ENCODE measurements around the gene KCNS3.

Gene KCNS3

DNA sequence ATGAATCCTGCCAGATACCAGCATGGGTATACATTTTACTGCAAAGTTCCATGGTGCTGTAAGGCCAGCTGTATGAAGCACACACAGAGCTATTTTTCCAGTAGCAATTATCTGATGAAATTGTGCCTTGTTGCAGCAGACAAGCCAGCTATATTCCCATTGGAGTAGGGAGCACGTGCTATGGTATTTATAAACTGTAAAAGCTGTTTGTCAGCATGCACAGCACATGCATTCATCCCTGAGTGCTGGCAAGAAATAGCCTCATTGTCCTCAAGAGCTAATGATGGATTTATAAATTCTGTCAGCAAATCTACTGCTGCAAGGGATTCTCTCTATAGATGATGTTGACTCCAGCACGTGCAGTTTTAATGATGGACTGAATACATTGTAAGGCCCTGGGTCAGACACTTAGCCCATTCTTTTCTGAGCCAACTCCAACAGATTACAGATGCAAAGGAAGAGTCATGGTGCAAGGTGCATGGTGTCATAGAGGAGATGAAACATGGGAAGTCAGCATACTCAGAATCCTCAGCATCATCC lies 61.7 kb downstream of the KCNS3 start:
- H3K27me3 ChIP-seq = peaks cover 3% of the 10 kb centered on the region; the same call in 1 of the 2 replicates

DNA sequence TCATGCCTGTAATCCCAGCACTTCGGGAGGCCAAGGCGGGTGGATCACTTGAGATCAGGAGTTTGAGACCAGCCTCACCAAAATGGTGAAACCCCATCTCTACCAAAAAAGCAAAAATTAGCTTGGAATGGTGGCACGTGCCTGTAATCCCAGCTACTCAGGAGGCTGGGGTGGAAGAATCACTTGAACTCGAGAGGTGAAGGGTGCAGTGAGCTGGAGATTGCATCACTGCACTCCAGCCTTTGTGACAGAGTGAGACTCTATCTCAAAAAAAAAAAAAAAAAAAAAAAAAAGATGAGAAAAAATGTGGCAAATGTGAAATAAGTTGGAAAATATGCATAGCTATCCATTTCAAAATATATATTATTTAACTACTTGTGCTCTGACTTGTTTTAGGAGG lies 65.0 kb downstream of the KCNS3 start:
- Histone ChIP-seq H3K36me3 (no peaks in the 10 kb centered on the region), H3K27me3 (peaks cover 7% of the 10 kb centered on the region), H3K4me3 (ENCODE audit: low read depth, low read length) (no peak overlapping the region), H3K9me3 (no peaks in the 10 kb centered on the region), H3K4me1 (no peaks in the 10 kb centered on the region)
- TF ChIP-seq, protein P1, sequence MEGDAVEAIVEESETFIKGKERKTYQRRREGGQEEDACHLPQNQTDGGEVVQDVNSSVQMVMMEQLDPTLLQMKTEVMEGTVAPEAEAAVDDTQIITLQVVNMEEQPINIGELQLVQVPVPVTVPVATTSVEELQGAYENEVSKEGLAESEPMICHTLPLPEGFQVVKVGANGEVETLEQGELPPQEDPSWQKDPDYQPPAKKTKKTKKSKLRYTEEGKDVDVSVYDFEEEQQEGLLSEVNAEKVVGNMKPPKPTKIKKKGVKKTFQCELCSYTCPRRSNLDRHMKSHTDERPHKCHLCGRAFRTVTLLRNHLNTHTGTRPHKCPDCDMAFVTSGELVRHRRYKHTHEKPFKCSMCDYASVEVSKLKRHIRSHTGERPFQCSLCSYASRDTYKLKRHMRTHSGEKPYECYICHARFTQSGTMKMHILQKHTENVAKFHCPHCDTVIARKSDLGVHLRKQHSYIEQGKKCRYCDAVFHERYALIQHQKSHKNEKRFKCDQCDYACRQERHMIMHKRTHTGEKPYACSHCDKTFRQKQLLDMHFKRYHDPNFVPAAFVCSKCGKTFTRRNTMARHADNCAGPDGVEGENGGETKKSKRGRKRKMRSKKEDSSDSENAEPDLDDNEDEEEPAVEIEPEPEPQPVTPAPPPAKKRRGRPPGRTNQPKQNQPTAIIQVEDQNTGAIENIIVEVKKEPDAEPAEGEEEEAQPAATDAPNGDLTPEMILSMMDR (IDR thresholded peaks at IDR 0.05; ENCODE audit: low read depth, low read length) = no peak
- no peak for DNase-seq

More for the DNA sequence above, 61.7 kb downstream of the KCNS3 start:
- no peaks in the 10 kb centered on the region for H3K4me1 ChIP-seq
- no peak for DNase-seq
- no peaks in the 10 kb centered on the region for H3K36me3 ChIP-seq
- no peaks in the 10 kb centered on the region for H3K9me3 ChIP-seq
- H3K4me3 ChIP-seq (ENCODE audit: low read depth, low read length) = no peak overlapping the region
- TF ChIP-seq, protein P1 (IDR thresholded peaks at IDR 0.05; ENCODE audit: low read depth, low read length) = no peak

DNA sequence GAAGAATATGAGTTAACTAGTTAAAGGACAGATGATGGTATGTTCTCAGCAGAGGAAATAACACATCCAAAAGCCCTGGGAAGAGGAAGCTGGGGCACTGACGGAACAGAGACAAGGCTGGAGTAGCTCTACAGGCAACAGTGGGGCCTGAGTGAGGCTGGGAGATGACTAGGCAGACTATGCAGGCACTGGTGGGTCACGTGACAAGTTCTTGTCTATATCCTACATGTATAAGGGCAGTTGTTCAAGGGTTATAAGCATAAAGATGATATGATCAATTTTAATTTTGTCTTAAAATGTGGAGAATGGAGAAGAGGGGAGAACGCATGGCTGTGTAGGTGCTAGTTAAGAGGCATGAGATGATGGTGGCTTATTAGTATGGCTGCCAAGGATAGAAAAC lies 68.6 kb downstream of the KCNS3 start:
- no peaks in the 10 kb centered on the region for H3K36me3 ChIP-seq
- TF ChIP-seq, protein P1 (IDR thresholded peaks at IDR 0.05; ENCODE audit: low read depth, low read length) = no peak
- peaks cover 7% of the 10 kb centered on the region for H3K27me3 ChIP-seq

DNA sequence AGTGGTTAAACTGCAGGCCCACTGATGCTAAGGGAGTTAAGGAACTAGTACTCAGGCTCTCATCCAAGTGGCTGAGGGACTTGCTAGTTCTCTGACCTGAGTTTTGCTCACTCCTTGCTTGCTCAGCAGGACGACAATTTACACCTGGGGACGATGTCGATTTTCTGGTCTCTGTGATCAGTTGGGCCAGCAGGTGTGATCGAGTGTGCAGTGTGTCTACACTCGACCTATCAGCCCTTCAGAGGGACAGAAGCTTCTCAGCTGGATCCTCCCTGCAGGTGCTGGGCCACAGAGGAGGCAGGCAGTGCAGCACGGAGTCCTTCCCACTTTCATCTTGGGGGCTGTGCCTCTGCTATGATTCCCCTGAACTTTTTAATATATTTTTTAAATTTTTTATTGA lies 71.5 kb downstream of the KCNS3 start:
- TF ChIP-seq, protein P1 (IDR thresholded peaks at IDR 0.05; ENCODE audit: low read depth, low read length) = no peak
- no peaks in the 10 kb centered on the region for H3K36me3 ChIP-seq
- H3K27me3 ChIP-seq = peaks cover 5% of the 10 kb centered on the region
- no peaks in the 10 kb centered on the region for H3K4me1 ChIP-seq
- H3K9me3 ChIP-seq = no peaks in the 10 kb centered on the region
- DNase-seq = no peak
- no peak overlapping the region for H3K4me3 ChIP-seq (ENCODE audit: low read depth, low read length)

More for the DNA sequence above, 68.6 kb downstream of the KCNS3 start:
- no peak overlapping the region for H3K4me3 ChIP-seq (ENCODE audit: low read depth, low read length)
- DNase-seq = no peak
- no peaks in the 10 kb centered on the region for H3K9me3 ChIP-seq
- no peaks in the 10 kb centered on the region for H3K4me1 ChIP-seq

DNA sequence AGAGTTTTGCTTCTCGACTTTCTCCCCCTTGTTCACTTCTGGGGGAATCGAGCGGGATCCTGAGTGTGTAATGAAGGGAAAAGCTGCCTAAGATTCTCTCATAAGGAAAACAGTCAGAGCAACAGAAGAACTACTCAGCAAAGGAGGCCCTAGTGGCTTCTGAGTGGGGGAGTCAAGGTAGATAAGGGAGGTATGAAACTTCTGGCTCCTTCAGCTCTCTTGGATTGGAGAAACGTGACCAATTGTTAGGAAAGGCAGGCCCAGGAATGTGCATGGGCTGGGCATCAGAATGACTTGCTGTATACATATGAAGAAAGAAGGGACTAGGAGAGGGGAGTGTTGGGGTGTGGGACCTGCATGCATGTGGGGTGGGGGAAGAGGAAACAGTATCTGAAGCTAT lies 73.1 kb downstream of the KCNS3 start:
- Histone ChIP-seq H3K4me1 (no peaks in the 10 kb centered on the region), H3K27me3 (peaks cover 4% of the 10 kb centered on the region), H3K9me3 (no peaks in the 10 kb centered on the region), H3K36me3 (no peaks in the 10 kb centered on the region), H3K4me3 (ENCODE audit: low read depth, low read length) (no peak overlapping the region)
- DNase-seq = no peak
- TF ChIP-seq, protein P1 (IDR thresholded peaks at IDR 0.05; ENCODE audit: low read depth, low read length) = no peak

DNA sequence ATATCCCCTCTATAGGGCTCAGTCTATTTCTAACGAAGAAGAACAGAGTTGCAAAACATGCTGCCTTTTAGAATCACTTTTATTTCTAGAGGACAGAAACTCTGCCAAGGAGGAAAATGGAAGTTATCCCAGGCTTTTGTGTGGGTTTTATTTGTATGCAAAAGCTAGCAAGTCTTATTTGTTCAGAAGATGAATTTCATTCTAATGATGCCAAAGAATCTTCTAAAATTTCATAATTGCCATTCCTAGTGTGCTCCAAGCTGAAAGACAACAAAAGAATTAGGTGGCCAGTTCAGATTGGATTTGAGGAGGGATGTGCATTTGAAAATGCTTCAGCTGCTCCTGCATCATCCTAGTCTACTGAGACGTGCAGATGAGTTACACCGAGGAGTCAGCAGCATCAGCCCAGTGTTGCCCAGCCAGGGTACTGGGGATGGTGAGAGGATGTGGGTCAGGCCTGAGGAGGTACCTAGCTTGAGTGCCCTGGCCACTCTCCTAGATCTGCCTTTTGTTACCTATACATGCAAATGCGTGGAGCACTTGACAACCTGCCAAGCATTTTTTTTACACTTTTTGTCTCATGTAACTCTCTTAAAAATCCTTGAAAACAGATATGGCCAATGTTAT lies 80.1 kb downstream of the KCNS3 start:
- no peaks in the 10 kb centered on the region for H3K4me1 ChIP-seq
- no peak for DNase-seq
- TF ChIP-seq, protein P1 (IDR thresholded peaks at IDR 0.05; ENCODE audit: low read depth, low read length) = no peak

More for the DNA sequence above, 80.1 kb downstream of the KCNS3 start:
- no peak overlapping the region for H3K4me3 ChIP-seq (ENCODE audit: low read depth, low read length)
- no peaks in the 10 kb centered on the region for H3K36me3 ChIP-seq
- no peaks in the 10 kb centered on the region for H3K9me3 ChIP-seq
- no peaks in the 10 kb centered on the region; the same call in 1 of the 2 replicates for H3K27me3 ChIP-seq
